ENCODE results near the gene CABLES1.

DNA sequence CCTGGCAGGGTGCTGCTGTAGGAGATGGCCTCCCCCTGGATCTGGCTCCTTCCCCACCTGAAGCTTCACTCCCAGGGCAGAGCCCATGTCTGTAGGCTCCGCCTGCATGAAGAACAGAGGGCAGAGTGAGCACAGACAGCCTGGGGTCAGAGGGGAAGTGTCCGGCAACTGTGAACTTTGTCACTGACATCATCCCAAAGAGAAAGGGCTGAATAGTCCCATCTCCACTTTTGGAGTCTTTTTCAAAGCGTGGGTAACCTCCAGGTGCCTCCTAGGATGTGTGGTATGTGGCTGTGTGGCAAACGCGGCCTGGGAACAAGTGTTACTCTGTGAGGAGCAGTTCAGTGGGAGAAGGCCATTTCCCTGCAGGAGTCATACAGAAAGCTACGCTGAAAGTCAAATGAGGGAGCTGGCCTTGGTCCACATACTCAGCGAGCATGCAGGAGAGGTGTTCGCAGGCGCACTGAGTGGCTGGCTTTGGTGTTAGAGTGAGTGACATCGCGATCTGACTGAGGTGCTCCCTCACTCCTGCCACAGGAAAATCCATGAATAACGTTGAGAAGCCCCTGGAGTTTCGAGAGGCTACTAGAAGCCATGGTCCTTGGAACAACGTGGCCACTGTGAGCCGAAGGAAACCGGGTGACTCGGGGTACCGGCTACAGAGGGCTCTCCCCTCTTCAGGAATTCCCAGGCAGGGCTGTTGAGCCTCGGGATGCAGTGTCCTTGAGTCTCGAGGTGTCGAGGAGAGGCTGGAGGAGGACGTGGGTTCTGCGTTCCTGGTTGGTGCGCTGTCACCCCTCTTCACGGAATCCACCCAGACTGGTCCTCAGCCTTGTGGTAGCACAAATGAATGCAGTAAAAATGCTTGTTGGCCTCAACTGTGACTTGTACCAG lies 54.7 kb downstream of the CABLES1 start:
- TF ChIP-seq, protein P1, sequence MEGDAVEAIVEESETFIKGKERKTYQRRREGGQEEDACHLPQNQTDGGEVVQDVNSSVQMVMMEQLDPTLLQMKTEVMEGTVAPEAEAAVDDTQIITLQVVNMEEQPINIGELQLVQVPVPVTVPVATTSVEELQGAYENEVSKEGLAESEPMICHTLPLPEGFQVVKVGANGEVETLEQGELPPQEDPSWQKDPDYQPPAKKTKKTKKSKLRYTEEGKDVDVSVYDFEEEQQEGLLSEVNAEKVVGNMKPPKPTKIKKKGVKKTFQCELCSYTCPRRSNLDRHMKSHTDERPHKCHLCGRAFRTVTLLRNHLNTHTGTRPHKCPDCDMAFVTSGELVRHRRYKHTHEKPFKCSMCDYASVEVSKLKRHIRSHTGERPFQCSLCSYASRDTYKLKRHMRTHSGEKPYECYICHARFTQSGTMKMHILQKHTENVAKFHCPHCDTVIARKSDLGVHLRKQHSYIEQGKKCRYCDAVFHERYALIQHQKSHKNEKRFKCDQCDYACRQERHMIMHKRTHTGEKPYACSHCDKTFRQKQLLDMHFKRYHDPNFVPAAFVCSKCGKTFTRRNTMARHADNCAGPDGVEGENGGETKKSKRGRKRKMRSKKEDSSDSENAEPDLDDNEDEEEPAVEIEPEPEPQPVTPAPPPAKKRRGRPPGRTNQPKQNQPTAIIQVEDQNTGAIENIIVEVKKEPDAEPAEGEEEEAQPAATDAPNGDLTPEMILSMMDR (IDR thresholded peaks at IDR 0.05; ENCODE audit: control extremely low read depth in 1 of 3, insufficient read depth in 1 of 3, low read depth in 1 of 3, low read length in 3 of 3): no peak
- TF ChIP-seq GTF2F1 (IDR thresholded peaks at IDR 0.05; ENCODE audit: borderline replicate concordance, low read depth, low read length): no peak
- TF ChIP-seq BRCA1 (IDR thresholded peaks at IDR 0.05; ENCODE audit: low read depth, low read length): no peak
- TF ChIP-seq JUN (IDR thresholded peaks at IDR 0.05; ENCODE audit: low read depth, low read length): no peak
- TF ChIP-seq POLR2A (IDR thresholded peaks at IDR 0.05; ENCODE audit: control extremely low read depth in 1 of 2, low read depth in 2 of 2, low read length in 2 of 2): no peak
- TF ChIP-seq POLR2AphosphoS5 (IDR thresholded peaks at IDR 0.05; ENCODE audit: low read depth, low read length): no peak
- TF ChIP-seq HDAC6 (IDR thresholded peaks at IDR 0.05; ENCODE audit: low read depth, low read length): no peak
- no peak for TF ChIP-seq TAF1 (IDR thresholded peaks at IDR 0.05; ENCODE audit: low read depth, low read length)
- TF ChIP-seq YY1 (IDR thresholded peaks at IDR 0.05; ENCODE audit: low read depth, low read length): no peak
- no peak for TF ChIP-seq CBX5 (IDR thresholded peaks at IDR 0.05; ENCODE audit: low read depth, low read length)
- TF ChIP-seq FOSL1 (IDR thresholded peaks at IDR 0.05; ENCODE audit: insufficient read depth, low read depth, low read length): no peak
